ENCODE data around the gene GPR3.

GPR3 gene, protein sequence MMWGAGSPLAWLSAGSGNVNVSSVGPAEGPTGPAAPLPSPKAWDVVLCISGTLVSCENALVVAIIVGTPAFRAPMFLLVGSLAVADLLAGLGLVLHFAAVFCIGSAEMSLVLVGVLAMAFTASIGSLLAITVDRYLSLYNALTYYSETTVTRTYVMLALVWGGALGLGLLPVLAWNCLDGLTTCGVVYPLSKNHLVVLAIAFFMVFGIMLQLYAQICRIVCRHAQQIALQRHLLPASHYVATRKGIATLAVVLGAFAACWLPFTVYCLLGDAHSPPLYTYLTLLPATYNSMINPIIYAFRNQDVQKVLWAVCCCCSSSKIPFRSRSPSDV

GRCh38 chr1:27392096-27392777, at the start of gene GPR3:
TSS of gene GPR3 (plus strand) at chr1:27392622. CDS start at chr1:27393799, 1,177 bp downstream.
- in situ Hi-C loops (cut with HindIII; ENCODE audit: low pct_unique_long_range_greater_than_20kb, low sequenced_read_pairs), result no loop called here
- DNase-seq (ENCODE audit: low read depth in 1 of 2, low spot score in 1 of 2), result peak; percentile 89 to 93

DNA sequence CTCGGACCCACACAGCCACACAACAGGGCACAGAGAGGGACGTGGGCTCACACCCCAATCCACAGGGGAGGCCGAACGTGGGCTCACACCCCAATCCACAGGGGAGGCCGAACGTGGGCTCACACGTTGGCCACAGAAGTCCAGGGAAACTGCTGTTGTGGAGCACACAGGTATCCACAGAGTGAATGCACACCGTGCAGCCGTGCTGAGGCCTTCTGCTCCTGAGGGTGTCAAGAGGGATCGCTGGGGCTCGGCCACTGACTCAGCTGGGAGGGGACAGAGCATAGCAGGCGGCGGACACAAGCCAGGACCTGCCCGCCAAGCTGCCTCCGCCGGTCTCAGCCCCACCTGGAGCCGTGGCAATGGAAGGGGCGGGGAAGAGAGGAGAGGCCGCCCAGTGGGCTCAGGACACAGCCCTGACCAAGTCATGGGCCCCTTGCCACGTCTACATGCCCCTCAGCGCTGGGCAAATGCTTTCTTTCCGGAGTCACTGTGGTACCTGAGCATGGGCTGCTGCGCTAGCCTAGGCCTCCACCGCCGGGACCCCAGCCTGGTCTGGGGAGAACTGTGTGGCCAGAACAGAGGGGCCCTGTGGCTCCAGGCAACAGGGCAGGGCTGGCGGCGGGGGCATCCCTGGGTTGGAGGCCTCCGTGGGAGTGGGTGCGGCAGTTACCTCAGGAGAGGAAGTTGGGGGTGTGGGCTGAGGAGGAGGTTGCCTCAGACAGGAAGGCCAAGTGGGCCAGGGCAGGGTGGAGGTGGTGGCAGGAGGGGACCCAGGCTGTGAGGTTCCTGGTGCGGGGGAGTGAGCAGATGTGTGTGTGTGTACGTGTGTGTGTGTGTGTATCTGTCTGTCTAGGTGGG, 49.4 kb upstream of the GPR3 start:
- TF ChIP-seq JUND (IDR thresholded peaks at IDR 0.05; ENCODE audit: low read depth), result no peak

More at GRCh38 chr1:27392096-27392777, at the start of gene GPR3:
- no peak for TF ChIP-seq JUND (IDR thresholded peaks at IDR 0.05; ENCODE audit: low read depth)

DNA sequence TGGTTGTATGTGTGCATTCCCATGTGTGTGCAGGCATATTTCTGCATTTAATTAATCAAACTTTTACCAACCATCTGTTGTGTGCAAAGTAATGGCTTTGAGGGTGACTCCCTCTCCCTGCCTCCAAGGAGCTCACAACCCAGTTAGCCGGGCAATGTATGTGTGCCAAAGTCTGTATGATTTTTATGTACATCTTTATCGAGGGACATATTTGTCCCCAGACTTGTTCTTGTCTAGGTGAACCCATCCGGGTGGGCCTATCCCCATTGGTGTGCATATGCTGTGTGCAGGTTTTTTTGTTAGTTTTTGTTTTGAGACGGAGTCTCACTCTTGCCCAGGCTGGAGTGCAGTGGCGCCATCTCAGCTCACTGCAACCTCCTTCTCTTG, 48.8 kb upstream of the GPR3 start:
- in situ Hi-C loops (cut with HindIII; ENCODE audit: low pct_unique_long_range_greater_than_20kb, low sequenced_read_pairs), result no loop called here
- no peak for TF ChIP-seq JUND (IDR thresholded peaks at IDR 0.05; ENCODE audit: low read depth)

More for the DNA sequence above, 49.4 kb upstream of the GPR3 start:
- DNase-seq (ENCODE audit: low read depth in 1 of 2, low spot score in 1 of 2), result peak; percentile 67 to 80
- in situ Hi-C loops (cut with HindIII; ENCODE audit: low pct_unique_long_range_greater_than_20kb, low sequenced_read_pairs), result no loop called here

DNA sequence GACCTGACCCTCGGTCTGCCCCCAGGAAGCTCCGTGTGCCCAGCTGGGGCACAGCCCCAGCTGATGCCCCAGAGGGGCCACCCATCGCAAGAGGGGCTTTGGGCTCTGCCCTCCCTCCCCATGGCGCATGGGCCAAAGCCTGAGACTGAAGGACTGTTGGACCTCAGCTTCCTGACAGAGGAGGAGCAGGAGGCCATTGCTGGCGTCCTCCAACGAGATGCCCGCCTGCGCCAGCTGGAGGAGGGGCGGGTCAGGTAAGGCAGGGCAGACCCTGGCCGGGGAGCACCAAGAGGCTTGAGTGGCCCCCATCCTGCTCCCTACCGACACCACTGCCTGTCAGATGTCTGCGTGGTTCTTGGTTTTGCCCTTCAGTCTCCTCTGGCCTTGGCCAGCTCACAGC, 47.1 kb upstream of the GPR3 start:
- in situ Hi-C loops (cut with HindIII; ENCODE audit: low pct_unique_long_range_greater_than_20kb, low sequenced_read_pairs), result no loop called here
- TF ChIP-seq JUND (IDR thresholded peaks at IDR 0.05; ENCODE audit: low read depth), result no peak
- no peak for DNase-seq (ENCODE audit: low read depth in 1 of 2, low spot score in 1 of 2)

More for the DNA sequence above, 48.8 kb upstream of the GPR3 start:
- DNase-seq (ENCODE audit: low read depth in 1 of 2, low spot score in 1 of 2), result no peak

DNA sequence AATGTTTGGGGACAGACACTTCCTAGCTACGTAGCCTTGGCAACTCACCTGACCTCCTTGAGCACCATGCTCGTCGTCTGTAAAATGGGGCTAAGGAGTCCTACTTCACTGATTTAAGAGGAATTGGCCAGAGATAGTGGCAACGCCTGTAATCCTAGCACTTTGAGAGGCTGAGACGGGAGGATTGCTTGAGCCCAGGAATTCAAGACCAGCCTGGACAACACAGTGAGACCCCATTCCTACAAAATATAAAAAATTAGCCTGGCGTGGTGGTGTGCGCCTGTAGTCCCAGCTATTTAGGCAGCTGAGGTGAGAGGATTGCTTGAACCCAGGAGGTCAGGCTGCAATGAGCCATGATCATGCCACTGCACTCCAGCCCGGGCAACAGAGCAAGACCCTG, 46.1 kb upstream of the GPR3 start:
- no peak for TF ChIP-seq JUND (IDR thresholded peaks at IDR 0.05; ENCODE audit: low read depth)
- in situ Hi-C loops (cut with HindIII; ENCODE audit: low pct_unique_long_range_greater_than_20kb, low sequenced_read_pairs), result no loop called here
- no peak for DNase-seq (ENCODE audit: low read depth in 1 of 2, low spot score in 1 of 2)

- DNase-seq (ENCODE audit: low read depth in 1 of 2, low spot score in 1 of 2), result no peak
- no peak for TF ChIP-seq JUND (IDR thresholded peaks at IDR 0.05; ENCODE audit: low read depth)
- in situ Hi-C loops (cut with HindIII; ENCODE audit: low pct_unique_long_range_greater_than_20kb, low sequenced_read_pairs), result no loop called here
Measured at GRCh38 chr1:27346991-27347624, 45.3 kb upstream of the GPR3 start.

DNA sequence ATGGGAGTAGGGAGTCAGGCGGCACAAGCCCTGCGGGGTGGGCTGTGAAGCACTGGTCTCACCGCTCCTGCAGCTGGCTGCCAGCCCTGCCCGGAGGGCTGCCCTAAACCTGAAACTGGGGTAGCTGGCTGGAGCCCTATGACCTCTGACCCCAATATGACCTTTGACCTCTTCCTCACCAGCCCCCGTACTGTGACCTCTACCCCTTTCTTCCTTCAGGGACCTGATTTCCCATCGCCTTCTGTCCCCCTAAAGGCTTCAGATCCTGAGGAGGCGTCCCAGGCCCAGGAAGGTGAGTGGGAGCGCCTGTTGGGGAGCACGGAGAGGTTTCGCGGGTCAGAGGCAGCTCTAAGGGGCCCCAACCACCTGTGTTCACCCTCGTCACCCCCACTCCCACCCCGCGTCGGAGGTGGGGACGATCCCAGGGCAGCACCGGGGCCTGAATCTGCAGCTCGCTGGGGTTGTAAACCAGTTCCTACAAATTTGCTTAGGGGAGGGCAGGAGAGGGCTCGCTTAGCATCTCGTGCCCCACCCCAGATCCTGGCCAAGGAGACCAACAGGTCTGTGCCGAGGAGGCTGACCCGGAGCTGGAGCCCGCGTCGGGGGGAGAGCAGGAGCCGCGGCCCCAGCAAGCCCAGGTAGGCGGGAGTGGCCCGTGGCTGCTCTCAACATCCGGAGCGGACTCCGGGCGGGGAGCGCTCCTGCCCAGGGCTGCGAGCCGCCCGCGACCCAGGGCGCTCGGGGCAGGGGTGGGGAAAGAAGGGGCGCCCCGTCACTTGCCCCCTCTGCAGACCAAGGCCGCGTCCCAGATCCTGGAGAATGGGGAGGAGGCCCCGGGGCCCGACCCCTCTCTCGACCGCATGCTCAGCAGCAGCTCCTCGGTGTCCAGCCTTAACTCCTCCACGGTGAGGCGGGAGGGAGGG, 43.3 kb upstream of the GPR3 start:
- in situ Hi-C loops (cut with HindIII; ENCODE audit: low pct_unique_long_range_greater_than_20kb, low sequenced_read_pairs), result no loop called here
- DNase-seq (ENCODE audit: low read depth in 1 of 2, low spot score in 1 of 2), result peak; percentile 77 to 88
- TF ChIP-seq JUND (IDR thresholded peaks at IDR 0.05; ENCODE audit: low read depth), result no peak

DNA sequence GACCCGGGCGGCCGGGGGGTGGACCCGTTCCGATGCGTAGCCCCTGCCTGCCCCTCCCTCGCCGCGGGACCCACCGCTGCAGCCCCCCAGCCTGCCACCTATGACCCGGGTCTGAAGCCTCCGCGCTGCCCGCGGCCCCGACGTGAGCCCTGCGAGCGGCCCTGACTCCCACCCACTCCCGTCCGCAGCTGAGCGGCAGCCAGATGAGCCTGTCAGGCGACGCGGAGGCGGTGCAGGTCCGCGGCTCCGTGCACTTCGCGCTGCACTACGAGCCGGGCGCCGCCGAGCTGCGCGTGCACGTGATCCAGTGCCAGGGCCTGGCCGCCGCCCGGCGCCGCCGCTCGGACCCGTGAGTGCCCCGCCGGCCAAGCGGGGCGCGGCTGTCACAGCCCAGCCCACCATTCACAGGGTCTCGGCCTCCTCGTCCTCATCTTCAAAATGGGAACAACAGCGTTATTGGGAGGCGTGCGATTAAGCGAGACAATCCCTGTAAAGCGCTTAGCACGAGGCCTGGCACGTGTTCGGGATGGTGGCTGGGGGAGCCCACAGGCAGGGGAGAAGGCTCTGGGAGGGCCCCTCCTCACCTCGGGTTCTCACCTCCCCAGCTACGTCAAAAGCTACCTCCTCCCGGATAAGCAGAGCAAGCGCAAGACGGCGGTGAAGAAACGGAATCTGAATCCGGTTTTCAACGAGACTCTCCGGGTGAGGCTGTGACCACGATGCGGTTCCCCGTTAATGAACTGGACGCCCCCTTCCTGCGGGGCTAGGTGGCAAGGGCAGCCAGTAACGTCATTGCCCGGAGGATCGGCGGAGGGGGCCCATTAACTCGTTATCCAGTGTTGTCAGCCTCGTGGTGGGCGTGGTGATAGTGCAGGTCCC, 42.4 kb upstream of the GPR3 start:
- in situ Hi-C loops (cut with HindIII; ENCODE audit: low pct_unique_long_range_greater_than_20kb, low sequenced_read_pairs), result no loop called here
- no peak for TF ChIP-seq JUND (IDR thresholded peaks at IDR 0.05; ENCODE audit: low read depth)
- no peak for DNase-seq (ENCODE audit: low read depth in 1 of 2, low spot score in 1 of 2)

DNA sequence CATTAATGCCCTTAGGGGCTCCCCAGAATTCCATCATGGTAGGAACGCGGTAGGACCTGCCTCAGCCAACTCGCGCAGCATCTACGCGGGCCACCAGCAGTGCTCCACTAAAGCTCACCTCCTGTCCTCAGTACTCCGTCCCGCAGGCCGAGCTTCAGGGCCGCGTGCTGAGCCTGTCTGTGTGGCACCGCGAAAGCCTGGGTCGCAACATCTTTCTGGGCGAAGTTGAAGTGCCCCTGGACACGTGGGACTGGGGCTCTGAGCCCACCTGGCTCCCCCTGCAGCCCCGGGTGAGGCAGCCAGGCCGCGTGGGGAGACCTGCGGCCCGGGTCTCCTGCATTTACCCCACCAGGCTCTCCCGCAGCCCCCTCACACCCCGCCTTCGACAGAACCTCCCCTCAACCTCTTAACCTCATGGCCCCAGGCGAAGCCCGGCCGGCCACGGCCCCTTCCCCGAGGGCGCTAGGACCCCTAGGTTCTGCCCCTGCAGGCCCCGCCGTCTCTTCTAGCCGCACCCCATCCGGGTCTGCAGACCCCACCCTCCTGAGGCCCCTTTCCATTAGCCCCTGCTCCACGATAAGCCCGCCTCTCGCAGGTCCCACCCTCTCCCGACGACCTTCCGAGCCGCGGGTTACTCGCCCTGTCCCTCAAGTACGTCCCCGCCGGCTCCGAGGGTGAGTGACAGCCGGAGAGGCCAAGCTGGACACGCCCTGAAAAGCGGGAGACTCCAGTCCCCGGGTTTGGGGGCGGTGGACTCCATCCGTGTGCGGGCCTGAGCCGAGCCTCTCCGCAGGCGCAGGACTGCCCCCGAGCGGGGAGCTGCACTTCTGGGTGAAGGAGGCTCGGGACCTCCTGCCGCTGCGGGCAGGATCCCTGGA, 41.5 kb upstream of the GPR3 start:
- TF ChIP-seq JUND (IDR thresholded peaks at IDR 0.05; ENCODE audit: low read depth), result no peak
- in situ Hi-C loops (cut with HindIII; ENCODE audit: low pct_unique_long_range_greater_than_20kb, low sequenced_read_pairs), result no loop called here
- no peak for DNase-seq (ENCODE audit: low read depth in 1 of 2, low spot score in 1 of 2)

All from T47D (cell line).